Spleen (tissue), 11 donors: ENCODE measurements around the gene GNAZ. TPM values are rescaled to one million over a fixed set of nuclear protein-coding genes. Genes with fewer than 3 reads are reported as not detected.

Experiments used
- DNase-seq: peaks from one replicate; pipeline ENCODE4 v3.0.0-alpha.2; 2020
- H3K27ac ChIP-seq, 8 donors: fragments of 200-600 bp; sonication (generic) in 7 of 8; 1 replicate in 4 of 8; 2 replicates in 4 of 8; pipeline versions ENCODE4 v1.5.0 to v1.8.0; 2016 to 2021; ENCODE audit warnings: inconsistent platforms in 4 of 8, mild to moderate bottlenecking in 4 of 8, moderate library complexity in 1 of 8
- H3K27me3 ChIP-seq, 7 donors: fragments of 200-600 bp; sonication (generic) in 6 of 7; replicated peaks in 1 of 7; 1 replicate in 4 of 7; 2 replicates in 3 of 7; pipeline versions ENCODE4 v1.5.0 to v1.8.0; 2016 to 2021; ENCODE audit warnings: inconsistent platforms in 3 of 7, mild to moderate bottlenecking in 1 of 7
- H3K36me3 ChIP-seq, 6 donors: fragments of 200-600 bp; sonication (generic) in 5 of 6; 1 replicate in 4 of 6; 2 replicates in 2 of 6; pipeline versions ENCODE4 v1.5.0 to v1.8.0; 2016 to 2021; ENCODE audit warnings: inconsistent platforms in 2 of 6
- H3K4me1 ChIP-seq, 6 donors: fragments of 200-600 bp; sonication (generic) in 5 of 6; 1 replicate in 3 of 6; 2 replicates in 3 of 6; pipeline versions ENCODE4 v1.5.0 to v1.8.0; 2016 to 2021; ENCODE audit warnings: inconsistent platforms in 3 of 6
- H3K4me3 ChIP-seq, 8 donors: fragments of 200-600 bp; sonication (generic) in 7 of 8; 1 replicate in 4 of 8; 2 replicates in 4 of 8; pipeline versions ENCODE4 v1.5.0 to v1.8.0; 2016 to 2021; ENCODE audit warnings: inconsistent platforms in 4 of 8, mild to moderate bottlenecking in 4 of 8, moderate library complexity in 2 of 8
- H3K9me3 ChIP-seq, 8 donors: fragments of 200-600 bp; sonication (generic) in 7 of 8; 1 replicate in 4 of 8; 2 replicates in 4 of 8; pipeline versions ENCODE4 v1.5.0 to v1.8.0; 2016 to 2021; ENCODE audit warnings: inconsistent platforms in 4 of 8
- CTCF ChIP-seq, 11 experiments: fragments of 200-600 bp in 7 of 11; fragments of 450-650 bp in 4 of 11; sonication (generic) in 4 of 11; IDR thresholded peaks in 8 of 11; conservative IDR thresholded peaks in 3 of 11; 1 replicate in 7 of 11; 2 replicates in 4 of 11; pipeline versions ENCODE4 v1.4.0 to v1.8.0; 2016 to 2021; ENCODE audit warnings: antibody characterized with exemption in 11 of 11, inconsistent platforms in 4 of 11, mild to moderate bottlenecking in 1 of 11
- POLR2A ChIP-seq, 3 donors: fragments of 450-650 bp; IDR thresholded peaks; one replicate each; pipeline ENCODE4 v1.5.1; 2017; ENCODE audit warnings: antibody characterized with exemption in 3 of 3, mild to moderate bottlenecking in 1 of 3
- POLR2AphosphoS5 ChIP-seq, 3 donors: sonication (generic); formaldehyde crosslinking; IDR thresholded peaks; one replicate each; pipeline ENCODE4 v1.5.1; 2017; ENCODE audit warnings: antibody characterized with exemption in 3 of 3
- WGBS, 5 donors: extraction: QIAGEN DNeasy Blood & Tissue Kit in 3 of 5; methylation state at CpG; one replicate each; pipeline versions ENCODE4 v1.1.5 to v1.1.7; 2013 to 2018; 5-methylcytosine and 5-hydroxymethylcytosine counted together
- intact Hi-C: fragments of 100-400 bp; cut with DNase I; formaldehyde crosslinking; loops from one replicate; pipeline ENCODE4 v1.15.0; 2023; ENCODE audit warnings: low total_unique reads
- polyA plus RNA-seq, 3 donors: library from polyadenylated mRNA; stranded (reverse); fragments of 200-250 nt; gene quantifications; one replicate each; pipeline ENCODE4 v1.2.1, GENCODE V29; 2013
- total RNA-seq, 7 donors: library from RNA; depleted of rRNA in 3 of 7; stranded (reverse); fragments of >200 nt in 3 of 7; fragmentation: NEBNext Ultra II Directional in 4 of 7; extraction: Animal tissue kit (Norgen Biotek cat#: 25700) in 4 of 7; gene quantifications; one replicate each; pipeline versions ENCODE4 v1.1.0 to v1.2.1, GENCODE V29; 2016 to 2021
- donor health status: healthy with polysubstance abuse.
- donor health status: DM: no; HTN: no; CAD: no; lungs with moderate emphysema.
- donor health status: DM: no; HTN: no; CAD: no.
- donor health status: Bipolar disorder and iron deficiency.
- donor health status: healthy.
- donor health status: DM: no; HTN: no; CAD: no.
- donor health status: DM: yes; HTN: yes; CAD: no.

The GNAZ gene
- total and polyA plus RNA-seq, 10 donors: 2.3 to 11.8 (median 6.8) TPM

DNA sequence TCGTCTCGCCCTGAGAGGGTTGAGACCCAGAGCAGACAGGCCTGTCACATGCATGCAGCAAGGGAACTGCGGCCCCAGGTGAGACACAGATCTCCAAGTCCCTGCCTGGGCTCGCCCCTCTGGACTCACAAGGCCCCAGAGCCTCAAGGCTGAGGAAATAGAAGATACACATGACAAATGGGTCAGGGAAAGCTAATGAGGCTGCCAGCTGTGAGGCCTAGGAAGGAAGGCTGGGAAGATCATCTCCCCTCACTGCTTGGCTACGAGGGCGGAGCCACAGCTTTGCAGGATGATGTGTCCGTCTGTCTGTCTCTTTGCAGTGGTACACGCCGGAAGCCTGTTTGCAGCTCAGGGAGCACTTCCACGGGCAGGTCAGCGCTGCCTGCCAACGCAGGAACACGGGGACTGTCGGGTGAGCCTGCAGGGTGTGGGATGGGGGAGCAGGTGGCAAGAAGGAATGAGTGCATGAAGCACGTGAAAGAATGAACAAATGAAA, 79.5 kb downstream of the GNAZ start:
- Histone ChIP-seq H3K27me3 (no peaks in the 10 kb centered on the region), H3K9me3 (no peaks in the 10 kb centered on the region), H3K4me1 (peaks cover 6 to 87% (median 41%) of the 10 kb centered on the region in 6 donors), H3K27ac (peak overlapping the region in 2 of 8 donors; percentile 94 to 98), H3K36me3 (peaks cover 0 to 7% (median 0%) of the 10 kb centered on the region in 6 donors), H3K4me3 (no peak overlapping the region)
- no peak for TF ChIP-seq POLR2AphosphoS5 (IDR thresholded peaks at IDR 0.05)
- TF ChIP-seq POLR2A (IDR thresholded peaks at IDR 0.05): no peak
- peak; percentile 67 for DNase-seq
- 89 to 96% (median 92%) methylated on average over 14 to 15 of the region's 15 CpGs for WGBS, 5 donors
- intact Hi-C loops: no loop called here

DNA sequence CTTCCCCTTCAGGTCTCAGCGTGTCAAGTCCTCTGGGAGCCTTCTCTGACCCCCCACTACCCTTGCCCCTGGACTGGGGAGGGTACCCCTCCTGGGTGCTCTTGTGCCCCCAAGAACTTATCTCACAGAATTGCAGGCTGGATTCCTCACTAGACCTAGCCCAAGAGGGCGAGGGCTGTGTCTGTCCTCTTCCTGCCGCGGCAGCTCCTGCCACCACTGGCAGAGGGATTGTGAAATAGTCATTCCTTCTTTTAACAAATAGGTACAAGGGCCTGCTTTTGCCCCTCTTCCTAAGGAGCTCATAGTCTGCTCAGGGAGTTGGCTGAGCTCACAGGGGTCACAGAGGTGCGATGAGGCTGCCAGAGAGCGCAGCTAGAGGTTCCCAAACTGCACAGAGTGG, 80.4 kb downstream of the GNAZ start:
- no peak for TF ChIP-seq CTCF (IDR thresholded peaks at IDR 0.05 in 8 of 11, conservative IDR thresholded peaks at IDR 0.05 in 3 of 11)
- TF ChIP-seq POLR2A (IDR thresholded peaks at IDR 0.05): no peak
- TF ChIP-seq POLR2AphosphoS5 (IDR thresholded peaks at IDR 0.05): no peak
- intact Hi-C loops: no loop called here
- peaks cover 0 to 7% (median 0%) of the 10 kb centered on the region in 6 donors for H3K36me3 ChIP-seq
- no peak overlapping the region for H3K4me3 ChIP-seq
- 66 to 95% (median 80%) methylated on average over 6 of the region's 6 CpGs for WGBS, 5 donors
- no peak for DNase-seq
- H3K9me3 ChIP-seq: no peaks in the 10 kb centered on the region
- H3K4me1 ChIP-seq: peaks cover 0 to 77% (median 31%) of the 10 kb centered on the region in 6 donors
- H3K27ac ChIP-seq: peak overlapping the region in 5 of 8 donors; percentile 47 to 98 (median 91)
- H3K27me3 ChIP-seq: no peaks in the 10 kb centered on the region

DNA sequence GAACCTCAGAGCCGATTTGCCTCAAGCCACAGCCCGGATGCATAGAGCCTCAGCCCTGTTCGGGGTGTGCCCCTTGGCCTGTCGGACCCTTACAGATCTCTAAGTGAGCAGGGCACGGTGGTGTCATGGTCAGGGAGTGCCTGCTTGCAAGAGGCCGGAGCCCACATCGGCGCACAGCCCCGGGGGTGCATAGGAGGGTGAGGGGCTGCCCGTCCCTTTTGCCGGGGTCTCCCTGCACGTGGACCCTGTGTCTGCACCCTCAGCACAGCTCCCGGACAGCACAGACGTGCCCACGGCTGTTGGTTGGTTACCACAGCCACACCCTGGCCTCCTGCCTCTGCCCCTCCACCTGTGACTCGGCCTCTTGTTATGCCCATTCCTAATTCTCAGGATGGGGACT, 81.5 kb downstream of the GNAZ start:
- WGBS, 5 donors: 93 to 95% (median 94%) methylated on average over 13 to 16 of the region's 16 CpGs
- intact Hi-C loops: no loop called here
- Histone ChIP-seq H3K27ac (peak overlapping the region in 5 of 8 donors; percentile 81 to 98 (median 91)), H3K4me1 (peaks cover 0 to 67% (median 29%) of the 10 kb centered on the region in 6 donors), H3K27me3 (no peaks in the 10 kb centered on the region), H3K9me3 (no peaks in the 10 kb centered on the region), H3K36me3 (peaks cover 0 to 7% (median 0%) of the 10 kb centered on the region in 6 donors), H3K4me3 (peak overlapping the region in 3 of 8 donors; percentile 25 to 56 (median 26))
- TF ChIP-seq POLR2A (IDR thresholded peaks at IDR 0.05): no peak
- TF ChIP-seq CTCF (IDR thresholded peaks at IDR 0.05 in 8 of 11, conservative IDR thresholded peaks at IDR 0.05 in 3 of 11): no peak
- no peak for TF ChIP-seq POLR2AphosphoS5 (IDR thresholded peaks at IDR 0.05)
- no peak for DNase-seq

GRCh38 chr22:23152238-23153114, 82.2 kb downstream of the GNAZ start:
- intact Hi-C loops: no loop called here
- peaks cover 0 to 7% (median 0%) of the 10 kb centered on the region in 6 donors for H3K36me3 ChIP-seq
- H3K4me1 ChIP-seq: peaks cover 0 to 67% (median 27%) of the 10 kb centered on the region in 6 donors
- peak; percentile 86 for DNase-seq
- no peaks in the 10 kb centered on the region for H3K9me3 ChIP-seq
- TF ChIP-seq POLR2A (IDR thresholded peaks at IDR 0.05) (no peak), POLR2AphosphoS5 (IDR thresholded peaks at IDR 0.05) (peak; percentile 62 to 78 (median 70))
- H3K27me3 ChIP-seq: no peaks in the 10 kb centered on the region
- H3K4me3 ChIP-seq: peak overlapping the region in 4 of 8 donors; percentile 15 to 56 (median 26)
- WGBS, 5 donors: 54 to 71% (median 62%) methylated on average over 18 to 19 of the region's 19 CpGs
- peak overlapping the region in 7 of 8 donors; percentile 79 to 98 (median 86) for H3K27ac ChIP-seq

- no peak for TF ChIP-seq POLR2A (IDR thresholded peaks at IDR 0.05)
- TF ChIP-seq CTCF (IDR thresholded peaks at IDR 0.05 in 8 of 11, conservative IDR thresholded peaks at IDR 0.05 in 3 of 11): no peak
- no peak for TF ChIP-seq POLR2AphosphoS5 (IDR thresholded peaks at IDR 0.05)
- DNase-seq: peak; percentile 85
- Histone ChIP-seq H3K36me3 (peaks cover 0 to 7% (median 0%) of the 10 kb centered on the region in 6 donors), H3K4me3 (peak overlapping the region in 1 of 8 donors; percentile 28), H3K27me3 (no peaks in the 10 kb centered on the region), H3K27ac (peak overlapping the region in 6 of 8 donors; percentile 81 to 98 (median 88)), H3K4me1 (peaks cover 0 to 65% (median 26%) of the 10 kb centered on the region in 6 donors), H3K9me3 (no peaks in the 10 kb centered on the region)
- WGBS, 5 donors: 77 to 91% (median 80%) methylated on average over 7 of the region's 7 CpGs
- intact Hi-C loops: no loop called here
These were observed 83.7 kb downstream of the GNAZ start for GRCh38 chr22:23153994-23154393.
